T-helper 1 cell treated with Interleukin-12 subunit alpha and Interleukin-12 subunit beta and Interleukin-4 antibody, amounts not matched to agents 30 μg/mL and 1 μg/mL, for 36 hours (primary cell): ENCODE data around the gene NECTIN2.
"Not testable (repeated sequence)": the region's sequence is repeated elsewhere in the genome, so short reads cannot be mapped to it uniquely, and the experiment has no call there.

Experiments used
- H3K27ac Mint-ChIP-seq: one replicate; pipeline ENCODE4 v1.8.0; 2021; ENCODE audit warnings: mild to moderate bottlenecking, mixed read lengths
- H3K27me3 Mint-ChIP-seq: one replicate; pipeline ENCODE4 v1.8.0; 2021; ENCODE audit warnings: low read depth, mixed read lengths
- H3K36me3 Mint-ChIP-seq: one replicate; pipeline ENCODE4 v1.8.0; 2021; ENCODE audit warnings: low read depth, mixed read lengths
- H3K4me1 Mint-ChIP-seq: one replicate; pipeline ENCODE4 v1.8.0; 2021; ENCODE audit warnings: low read depth, mixed read lengths
- H3K4me3 Mint-ChIP-seq: one replicate; pipeline ENCODE4 v1.8.0; 2021; ENCODE audit warnings: mild to moderate bottlenecking, moderate library complexity, mixed read lengths
- H3K9me3 Mint-ChIP-seq: one replicate; pipeline ENCODE4 v1.8.0; 2021; ENCODE audit warnings: mixed read lengths

Gene NECTIN2

GRCh38 chr19:44857837-44858236 is 11.7 kb downstream of the NECTIN2 start:
- H3K9me3 Mint-ChIP-seq: no peaks in the 10 kb centered on the region
- no peaks in the 10 kb centered on the region for H3K27me3 Mint-ChIP-seq
- no peak overlapping the region for H3K4me3 Mint-ChIP-seq
- no peak overlapping the region for H3K27ac Mint-ChIP-seq
- H3K4me1 Mint-ChIP-seq: peaks cover 3% of the 10 kb centered on the region
- no peaks in the 10 kb centered on the region for H3K36me3 Mint-ChIP-seq

GRCh38 chr19:44861576-44861975 is 15.5 kb downstream of the NECTIN2 start:
- H3K27me3 Mint-ChIP-seq, H3K4me3 Mint-ChIP-seq, H3K27ac Mint-ChIP-seq, H3K4me1 Mint-ChIP-seq, H3K36me3 Mint-ChIP-seq, H3K9me3 Mint-ChIP-seq: not testable (repeated sequence)

- no peaks in the 10 kb centered on the region for H3K4me1 Mint-ChIP-seq
- no peak overlapping the region for H3K4me3 Mint-ChIP-seq
- H3K9me3 Mint-ChIP-seq: no peaks in the 10 kb centered on the region
- no peak overlapping the region for H3K27ac Mint-ChIP-seq
- H3K36me3 Mint-ChIP-seq: no peaks in the 10 kb centered on the region
- H3K27me3 Mint-ChIP-seq: no peaks in the 10 kb centered on the region
These were observed 17.9 kb downstream of the NECTIN2 start for GRCh38 chr19:44863990-44864389.

- Mint-ChIP-seq H3K36me3 (no peaks in the 10 kb centered on the region), H3K4me1 (no peaks in the 10 kb centered on the region), H3K27me3 (no peaks in the 10 kb centered on the region), H3K27ac (no peak overlapping the region), H3K9me3 (no peaks in the 10 kb centered on the region), H3K4me3 (no peak overlapping the region)
These were observed 19.2 kb downstream of the NECTIN2 start for GRCh38 chr19:44865196-44865767.

GRCh38 chr19:44866664-44867063 is 20.6 kb downstream of the NECTIN2 start:
- Mint-ChIP-seq H3K27me3 (no peaks in the 10 kb centered on the region), H3K9me3 (no peaks in the 10 kb centered on the region), H3K4me3 (no peak overlapping the region), H3K36me3 (no peaks in the 10 kb centered on the region), H3K4me1 (no peaks in the 10 kb centered on the region), H3K27ac (no peak overlapping the region)

GRCh38 chr19:44867578-44867977 is 21.5 kb downstream of the NECTIN2 start:
- Mint-ChIP-seq H3K9me3 (no peaks in the 10 kb centered on the region), H3K36me3 (no peaks in the 10 kb centered on the region), H3K4me1 (no peaks in the 10 kb centered on the region), H3K27ac (no peak overlapping the region), H3K4me3 (no peak overlapping the region), H3K27me3 (no peaks in the 10 kb centered on the region)

- H3K27me3 Mint-ChIP-seq: no peaks in the 10 kb centered on the region
- H3K4me3 Mint-ChIP-seq: no peak overlapping the region
- no peaks in the 10 kb centered on the region for H3K4me1 Mint-ChIP-seq
- no peak overlapping the region for H3K27ac Mint-ChIP-seq
- H3K36me3 Mint-ChIP-seq: no peaks in the 10 kb centered on the region
- no peaks in the 10 kb centered on the region for H3K9me3 Mint-ChIP-seq
These were observed 23.8 kb downstream of the NECTIN2 start for GRCh38 chr19:44869733-44870470.

- Mint-ChIP-seq H3K4me1 (no peaks in the 10 kb centered on the region), H3K27ac (no peak overlapping the region), H3K4me3 (no peak overlapping the region), H3K27me3 (no peaks in the 10 kb centered on the region), H3K36me3 (no peaks in the 10 kb centered on the region), H3K9me3 (no peaks in the 10 kb centered on the region)
These were observed 25.7 kb downstream of the NECTIN2 start for GRCh38 chr19:44871809-44872208.

- no peak overlapping the region for H3K4me3 Mint-ChIP-seq
- H3K36me3 Mint-ChIP-seq: no peaks in the 10 kb centered on the region
- H3K27ac Mint-ChIP-seq: no peak overlapping the region
- no peaks in the 10 kb centered on the region for H3K9me3 Mint-ChIP-seq
- H3K27me3 Mint-ChIP-seq: no peaks in the 10 kb centered on the region
- no peaks in the 10 kb centered on the region for H3K4me1 Mint-ChIP-seq
These were observed 26.6 kb downstream of the NECTIN2 start for GRCh38 chr19:44872661-44873060.

GRCh38 chr19:44874317-44874716 is 28.2 kb downstream of the NECTIN2 start:
- Mint-ChIP-seq H3K27me3 (no peaks in the 10 kb centered on the region), H3K4me1 (no peaks in the 10 kb centered on the region), H3K4me3 (no peak overlapping the region), H3K27ac (no peak overlapping the region), H3K36me3 (no peaks in the 10 kb centered on the region), H3K9me3 (no peaks in the 10 kb centered on the region)

- no peak overlapping the region for H3K27ac Mint-ChIP-seq
- no peaks in the 10 kb centered on the region for H3K27me3 Mint-ChIP-seq
- H3K4me3 Mint-ChIP-seq: no peak overlapping the region
- no peaks in the 10 kb centered on the region for H3K9me3 Mint-ChIP-seq
- H3K4me1 Mint-ChIP-seq: no peaks in the 10 kb centered on the region
- H3K36me3 Mint-ChIP-seq: no peaks in the 10 kb centered on the region
These were observed 29.8 kb downstream of the NECTIN2 start for GRCh38 chr19:44875666-44876451.

- Mint-ChIP-seq H3K27me3 (no peaks in the 10 kb centered on the region), H3K9me3 (no peaks in the 10 kb centered on the region), H3K4me3 (no peak overlapping the region), H3K4me1 (no peaks in the 10 kb centered on the region), H3K36me3 (no peaks in the 10 kb centered on the region), H3K27ac (no peak overlapping the region)
These were observed 30.9 kb downstream of the NECTIN2 start for GRCh38 chr19:44876930-44877535.

GRCh38 chr19:44878120-44878865 is 32.2 kb downstream of the NECTIN2 start:
- no peaks in the 10 kb centered on the region for H3K9me3 Mint-ChIP-seq
- H3K36me3 Mint-ChIP-seq: no peaks in the 10 kb centered on the region
- H3K27me3 Mint-ChIP-seq: no peaks in the 10 kb centered on the region
- H3K4me3 Mint-ChIP-seq: no peak overlapping the region
- no peak overlapping the region for H3K27ac Mint-ChIP-seq
- H3K4me1 Mint-ChIP-seq: no peaks in the 10 kb centered on the region

GRCh38 chr19:44879309-44880065 is 33.4 kb downstream of the NECTIN2 start:
- H3K4me1 Mint-ChIP-seq: no peaks in the 10 kb centered on the region
- H3K36me3 Mint-ChIP-seq: no peaks in the 10 kb centered on the region
- no peaks in the 10 kb centered on the region for H3K9me3 Mint-ChIP-seq
- H3K27ac Mint-ChIP-seq: no peak overlapping the region
- H3K4me3 Mint-ChIP-seq: no peak overlapping the region
- no peaks in the 10 kb centered on the region for H3K27me3 Mint-ChIP-seq
